H1 (cell line): Measurements from ENCODE around the gene SP1.

Experiments
- POLR2A ChIP-seq, 2 experiments: IDR thresholded peaks; 1 replicate in 1 of 2; 2 replicates in 1 of 2; pipeline ENCODE4 v1.6.1; 2011; ENCODE audit warnings: low read depth in 2 of 2, low read length in 2 of 2, mild to moderate bottlenecking in 2 of 2; ENCODE audit errors: control extremely low read depth in 1 of 2
- TCF12 ChIP-seq: IDR thresholded peaks from 2 replicates; pipeline ENCODE4 v1.6.1; 2011; ENCODE audit warnings: low read depth, mild to moderate bottlenecking, low read length
- TF ChIP-seq, protein P1 (sequence below): IDR thresholded peaks from 2 replicates; pipeline ENCODE4 v1.6.1; 2012; ENCODE audit warnings: low read length, inconsistent platforms
- TF ChIP-seq, protein P2 (sequence below), 3 experiments: IDR thresholded peaks; 1 replicate in 2 of 3; 2 replicates in 1 of 3; pipeline versions ENCODE4 v1.5.1 to v1.6.1; 2011; ENCODE audit warnings: low read length in 3 of 3, mild to moderate bottlenecking in 3 of 3, inconsistent platforms in 2 of 3, low read depth in 1 of 3, moderate library complexity in 1 of 3; ENCODE audit not compliant: insufficient read depth in 1 of 3; ENCODE audit errors: control extremely low read depth in 1 of 3
- TF ChIP-seq, protein P3 (sequence below): IDR thresholded peaks from 2 replicates; pipeline ENCODE4 v1.6.1; 2011; ENCODE audit warnings: low read length, improper control_type of control experiment

DNA sequence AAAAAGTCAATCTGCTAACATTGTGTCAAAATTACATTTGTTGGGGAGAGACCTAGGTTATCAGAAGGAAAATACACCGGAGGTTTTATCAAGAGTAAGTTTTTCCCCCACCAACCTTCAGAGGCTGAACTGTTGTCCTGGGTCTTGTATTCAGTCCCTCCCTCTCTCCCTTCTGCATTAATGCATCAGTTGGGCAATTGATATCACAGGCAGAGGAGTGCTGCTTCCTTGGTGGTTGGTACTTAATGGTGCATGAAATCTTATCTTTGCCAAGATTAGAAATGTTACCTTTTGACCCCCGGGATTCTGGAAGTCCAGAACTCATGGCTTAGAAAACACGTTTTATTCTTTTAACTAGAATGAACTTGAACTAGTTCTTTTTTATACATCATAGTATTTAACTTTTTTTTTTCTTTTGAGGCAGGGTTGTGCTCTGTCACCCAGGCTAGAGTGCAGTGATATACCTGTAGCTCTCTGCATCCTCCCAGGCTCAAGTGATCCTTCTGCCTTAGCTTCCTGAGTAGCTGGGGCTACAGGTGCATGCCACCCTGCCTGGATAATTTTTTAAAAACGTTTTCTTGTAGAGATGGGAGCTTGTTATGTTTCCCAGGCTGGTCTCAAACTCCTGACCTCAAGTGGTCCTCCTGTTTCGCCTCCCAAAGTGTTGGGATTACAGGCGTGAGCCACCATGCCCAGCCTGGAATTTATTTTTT, 76.8 kb downstream of the SP1 start:
- TF ChIP-seq, protein P1, sequence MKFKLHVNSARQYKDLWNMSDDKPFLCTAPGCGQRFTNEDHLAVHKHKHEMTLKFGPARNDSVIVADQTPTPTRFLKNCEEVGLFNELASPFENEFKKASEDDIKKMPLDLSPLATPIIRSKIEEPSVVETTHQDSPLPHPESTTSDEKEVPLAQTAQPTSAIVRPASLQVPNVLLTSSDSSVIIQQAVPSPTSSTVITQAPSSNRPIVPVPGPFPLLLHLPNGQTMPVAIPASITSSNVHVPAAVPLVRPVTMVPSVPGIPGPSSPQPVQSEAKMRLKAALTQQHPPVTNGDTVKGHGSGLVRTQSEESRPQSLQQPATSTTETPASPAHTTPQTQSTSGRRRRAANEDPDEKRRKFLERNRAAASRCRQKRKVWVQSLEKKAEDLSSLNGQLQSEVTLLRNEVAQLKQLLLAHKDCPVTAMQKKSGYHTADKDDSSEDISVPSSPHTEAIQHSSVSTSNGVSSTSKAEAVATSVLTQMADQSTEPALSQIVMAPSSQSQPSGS: no peak
- TF ChIP-seq, protein P2, sequence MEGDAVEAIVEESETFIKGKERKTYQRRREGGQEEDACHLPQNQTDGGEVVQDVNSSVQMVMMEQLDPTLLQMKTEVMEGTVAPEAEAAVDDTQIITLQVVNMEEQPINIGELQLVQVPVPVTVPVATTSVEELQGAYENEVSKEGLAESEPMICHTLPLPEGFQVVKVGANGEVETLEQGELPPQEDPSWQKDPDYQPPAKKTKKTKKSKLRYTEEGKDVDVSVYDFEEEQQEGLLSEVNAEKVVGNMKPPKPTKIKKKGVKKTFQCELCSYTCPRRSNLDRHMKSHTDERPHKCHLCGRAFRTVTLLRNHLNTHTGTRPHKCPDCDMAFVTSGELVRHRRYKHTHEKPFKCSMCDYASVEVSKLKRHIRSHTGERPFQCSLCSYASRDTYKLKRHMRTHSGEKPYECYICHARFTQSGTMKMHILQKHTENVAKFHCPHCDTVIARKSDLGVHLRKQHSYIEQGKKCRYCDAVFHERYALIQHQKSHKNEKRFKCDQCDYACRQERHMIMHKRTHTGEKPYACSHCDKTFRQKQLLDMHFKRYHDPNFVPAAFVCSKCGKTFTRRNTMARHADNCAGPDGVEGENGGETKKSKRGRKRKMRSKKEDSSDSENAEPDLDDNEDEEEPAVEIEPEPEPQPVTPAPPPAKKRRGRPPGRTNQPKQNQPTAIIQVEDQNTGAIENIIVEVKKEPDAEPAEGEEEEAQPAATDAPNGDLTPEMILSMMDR (IDR thresholded peaks at IDR 0.05; ENCODE audit: control extremely low read depth in 1 of 3, insufficient read depth in 1 of 3, low read depth in 1 of 3, low read length in 3 of 3): no peak
- TF ChIP-seq POLR2A (IDR thresholded peaks at IDR 0.05; ENCODE audit: control extremely low read depth in 1 of 2, low read depth in 2 of 2, low read length in 2 of 2) (peak in 1 of 2 experiments; percentile 38; a peak in 2 of 3 replicates), TCF12 (no peak)
- TF ChIP-seq, protein P3, sequence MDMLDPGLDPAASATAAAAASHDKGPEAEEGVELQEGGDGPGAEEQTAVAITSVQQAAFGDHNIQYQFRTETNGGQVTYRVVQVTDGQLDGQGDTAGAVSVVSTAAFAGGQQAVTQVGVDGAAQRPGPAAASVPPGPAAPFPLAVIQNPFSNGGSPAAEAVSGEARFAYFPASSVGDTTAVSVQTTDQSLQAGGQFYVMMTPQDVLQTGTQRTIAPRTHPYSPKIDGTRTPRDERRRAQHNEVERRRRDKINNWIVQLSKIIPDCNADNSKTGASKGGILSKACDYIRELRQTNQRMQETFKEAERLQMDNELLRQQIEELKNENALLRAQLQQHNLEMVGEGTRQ: no peak
